HG03139 (cell line): ENCODE measurements around the gene CFAP299.

Experiments used
- ATAC-seq: cut with Tn5 transposase; IDR thresholded peaks from one replicate; pipeline ENCODE4 v1.9.1; 2021; ENCODE audit not compliant: unreplicated experiment

Gene CFAP299

DNA sequence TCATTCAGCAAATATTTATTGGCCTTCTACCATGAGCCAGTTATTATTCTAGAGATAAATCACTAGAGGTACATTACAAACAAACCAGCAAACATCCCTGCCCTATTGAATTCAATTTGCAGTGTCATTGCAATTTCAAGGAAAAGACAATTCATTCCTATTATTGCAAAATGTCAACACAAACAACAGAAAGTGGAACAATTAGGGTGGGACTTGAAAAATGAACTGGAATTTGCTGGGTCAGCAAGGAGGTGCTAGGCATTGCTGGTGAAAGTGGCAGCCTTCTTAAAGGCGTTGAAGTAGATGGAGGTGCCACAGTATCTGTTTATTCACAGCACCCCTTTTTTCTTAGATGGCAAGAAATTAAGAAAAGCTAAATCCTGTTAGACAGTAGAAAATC lies 470.9 kb downstream of the CFAP299 start:
- ATAC-seq, result no peak

- no peak for ATAC-seq
Measured at GRCh38 chr4:80809039-80809729, 473.7 kb downstream of the CFAP299 start.

DNA sequence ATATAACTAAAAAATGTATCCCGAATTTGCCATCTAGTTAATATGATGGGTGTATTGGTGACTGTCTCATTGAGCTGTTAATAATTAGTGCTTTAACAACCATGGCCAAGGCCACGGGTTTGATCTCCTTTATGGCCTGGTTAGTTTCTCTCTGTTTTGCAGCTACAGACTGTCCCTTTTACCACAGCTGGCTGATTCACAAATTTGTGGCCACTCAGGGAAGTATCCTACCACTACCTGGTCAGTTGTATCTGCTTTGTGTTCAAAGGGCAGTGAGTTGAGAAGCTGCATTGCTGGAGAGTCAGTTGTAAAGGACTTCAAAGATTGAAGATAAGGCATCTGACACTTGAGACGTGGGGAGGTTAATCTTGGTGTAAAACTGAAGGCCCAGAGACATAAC lies 475.9 kb downstream of the CFAP299 start:
- no peak for ATAC-seq

GRCh38 chr4:80812145-80812544 lies 476.6 kb downstream of the CFAP299 start:
- no peak for ATAC-seq

- no peak for ATAC-seq
Measured at GRCh38 chr4:80814266-80814665, 478.7 kb downstream of the CFAP299 start.

GRCh38 chr4:80831383-80832361 lies 496.1 kb downstream of the CFAP299 start:
- no peak for ATAC-seq

DNA sequence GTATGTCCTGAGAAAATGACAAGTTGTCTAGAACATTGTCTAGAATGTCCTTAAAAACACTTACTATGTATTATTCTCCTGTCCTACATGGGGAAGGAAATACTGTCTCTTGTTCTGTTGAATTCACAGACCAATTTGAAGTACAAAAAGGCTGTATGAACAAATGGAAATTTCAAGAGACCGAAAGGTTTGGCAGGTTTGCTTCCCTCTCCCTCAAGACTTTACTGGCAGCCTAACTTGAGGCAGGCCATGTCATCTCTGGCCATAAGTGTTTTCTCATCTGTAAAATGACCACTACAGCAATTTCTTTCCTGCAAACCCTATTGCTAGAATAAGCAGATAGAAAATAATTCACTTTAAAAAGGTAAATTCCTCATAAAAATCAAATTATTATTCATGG lies 503.8 kb downstream of the CFAP299 start:
- ATAC-seq, result no peak

DNA sequence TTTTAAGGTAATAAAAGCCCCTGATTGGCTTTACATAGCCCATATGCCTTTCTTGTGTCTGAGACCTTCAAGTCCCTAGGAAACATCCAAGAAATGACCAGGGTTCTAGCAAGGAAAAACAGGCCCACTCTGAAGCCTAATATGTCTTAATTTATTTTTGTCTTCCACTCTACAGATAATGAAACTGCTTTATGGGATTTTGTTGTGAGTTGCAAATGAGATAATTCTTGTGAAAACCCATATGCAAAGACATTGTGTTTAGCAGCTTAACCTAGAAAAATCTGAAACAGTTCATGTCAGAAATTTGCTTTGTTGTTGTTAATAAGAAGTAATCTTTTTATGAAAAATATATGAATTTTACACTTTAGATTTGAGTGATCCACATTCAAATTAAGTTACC lies 504.3 kb downstream of the CFAP299 start:
- ATAC-seq, result no peak

DNA sequence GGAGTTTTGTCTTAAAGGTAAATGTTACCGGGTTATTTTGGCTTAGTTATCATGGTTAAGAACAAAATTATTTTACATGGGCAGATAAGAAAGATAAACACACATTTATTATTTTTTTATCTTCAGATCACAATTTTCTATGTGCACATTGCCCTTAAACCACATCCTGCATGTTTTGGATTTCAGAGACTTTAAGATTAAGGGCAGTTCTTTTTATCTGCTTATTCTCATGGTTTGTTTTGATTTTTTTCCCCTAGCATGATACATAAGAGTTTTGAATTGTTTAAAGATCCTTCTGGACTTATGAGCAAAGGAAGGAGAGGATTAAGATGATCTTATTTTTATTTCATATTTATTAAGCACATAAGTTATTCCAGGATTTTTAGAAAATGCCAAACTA lies 504.9 kb downstream of the CFAP299 start:
- no peak for ATAC-seq

- no peak for ATAC-seq
Measured at GRCh38 chr4:80841587-80842281, 506.2 kb downstream of the CFAP299 start.

DNA sequence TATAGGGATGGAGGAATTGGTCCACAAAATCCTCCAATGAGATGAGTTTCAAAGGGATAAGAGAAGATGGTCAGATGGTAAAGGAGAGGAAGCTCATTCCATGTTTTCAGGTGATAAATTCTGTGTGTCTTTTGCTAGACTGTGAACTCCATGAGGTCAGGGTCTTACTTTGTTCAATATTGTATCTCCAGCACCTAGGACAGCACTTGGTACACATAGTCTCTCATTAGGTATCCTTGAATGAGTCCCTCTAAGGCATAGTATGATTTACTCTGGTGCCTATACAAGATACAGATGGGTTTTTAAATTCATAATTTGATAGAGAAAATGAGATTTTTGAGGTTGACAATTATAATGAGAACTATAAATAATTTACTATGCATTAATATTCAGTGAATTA lies 510.7 kb downstream of the CFAP299 start:
- no peak for ATAC-seq

DNA sequence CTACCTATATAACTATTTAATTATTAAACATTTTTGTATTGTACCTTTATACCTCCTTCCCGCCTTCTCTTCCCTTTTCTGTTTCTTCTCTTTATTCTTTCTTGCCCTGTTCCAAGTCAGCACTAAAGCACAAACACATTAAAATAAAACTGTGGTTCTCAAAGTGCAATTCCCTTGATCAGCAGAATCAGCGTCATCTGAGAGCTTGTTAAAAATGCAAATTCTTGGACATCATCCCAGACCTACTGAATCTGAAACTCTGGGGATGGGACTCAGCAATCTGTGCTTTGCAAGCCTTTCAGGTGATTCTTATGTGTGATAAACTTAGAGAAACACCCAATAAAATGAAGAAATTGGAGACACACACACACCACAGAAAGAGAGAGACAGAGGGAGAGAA lies 516.5 kb downstream of the CFAP299 start:
- ATAC-seq, result no peak

DNA sequence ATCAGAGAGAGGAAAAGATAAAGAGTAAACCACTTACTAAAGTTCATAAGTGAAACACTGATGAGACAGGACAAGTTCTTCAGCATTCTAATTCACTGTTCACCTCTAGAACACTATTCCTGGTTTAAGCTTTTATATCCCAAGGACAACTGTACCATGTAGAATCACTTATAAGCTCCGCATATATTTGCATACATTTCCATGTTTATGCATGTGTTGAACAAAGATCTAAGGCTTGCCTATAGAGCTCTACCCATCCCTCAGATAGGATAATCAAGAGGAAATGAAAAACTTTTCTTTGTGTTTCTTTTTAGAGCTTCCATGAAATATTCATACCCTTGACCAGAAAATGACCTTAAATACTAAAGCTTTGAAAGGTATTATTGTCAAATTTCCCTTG lies 538.0 kb downstream of the CFAP299 start:
- ATAC-seq, result no peak

- ATAC-seq, result no peak
Measured at GRCh38 chr4:80874979-80875378, 539.4 kb downstream of the CFAP299 start.

GRCh38 chr4:80875642-80876041 lies 540.1 kb downstream of the CFAP299 start:
- peak; percentile 85 for ATAC-seq

DNA sequence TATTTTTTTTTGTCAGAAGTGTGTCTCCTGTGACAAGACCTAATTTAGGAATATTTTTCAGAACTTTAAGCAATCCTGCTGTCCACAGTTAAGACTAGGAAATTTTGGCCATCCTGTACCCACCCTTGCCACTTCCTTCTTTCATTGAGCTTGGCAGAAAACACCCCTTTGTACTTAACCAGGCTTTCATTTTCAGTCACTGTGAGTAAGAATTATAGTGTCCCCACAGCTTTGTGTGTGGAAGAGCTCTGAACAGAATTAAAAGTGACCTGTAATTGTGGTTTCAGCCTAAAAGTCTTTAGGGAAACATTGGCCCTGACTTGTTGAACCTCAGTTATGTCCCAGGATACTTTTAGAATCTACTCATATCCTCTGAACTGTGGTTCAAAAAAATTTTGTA lies 541.3 kb downstream of the CFAP299 start:
- peak; percentile 59 for ATAC-seq

DNA sequence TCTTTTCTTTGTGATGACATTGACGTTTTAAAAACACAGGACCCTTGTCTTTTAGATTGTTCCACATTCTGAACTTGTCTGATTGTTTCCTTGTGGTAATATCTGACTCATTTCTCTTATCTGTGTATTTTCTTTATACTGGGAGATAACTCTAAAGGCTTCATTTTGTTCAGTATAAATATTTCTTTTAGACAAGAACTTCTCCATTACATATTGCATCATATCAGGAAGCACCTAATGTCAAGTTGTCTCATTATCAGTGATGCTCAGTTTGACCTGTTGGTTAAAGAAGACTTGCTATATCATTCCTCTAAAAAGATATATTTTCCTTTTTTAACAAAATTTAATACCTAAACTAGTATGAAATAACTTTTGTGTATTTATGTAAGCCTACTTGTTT lies 542.7 kb downstream of the CFAP299 start:
- no peak for ATAC-seq

- peak; percentile 76 for ATAC-seq
Measured at GRCh38 chr4:80897537-80898303, 562.2 kb downstream of the CFAP299 start.

GRCh38 chr4:80900908-80901307 lies 565.4 kb downstream of the CFAP299 start:
- ATAC-seq, result no peak

DNA sequence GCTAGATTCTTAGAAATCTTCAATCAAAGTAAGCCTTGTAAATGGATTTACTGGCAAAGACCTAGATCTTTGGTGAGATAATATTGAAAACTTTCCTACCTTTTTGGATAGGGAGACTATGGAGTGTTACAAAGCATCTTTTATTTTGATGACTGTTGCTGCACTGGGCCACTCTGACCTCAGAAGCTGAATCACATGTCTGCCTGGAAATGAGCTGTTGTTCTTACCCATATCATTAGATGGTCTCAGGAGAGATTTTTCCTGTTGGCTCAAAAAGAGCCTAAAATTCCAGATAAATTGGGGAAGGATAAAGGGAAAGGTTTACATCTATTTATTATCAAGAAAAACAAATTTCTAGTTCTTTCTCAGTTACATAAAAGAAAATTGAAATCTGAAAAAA lies 567.5 kb downstream of the CFAP299 start:
- ATAC-seq, result no peak

DNA sequence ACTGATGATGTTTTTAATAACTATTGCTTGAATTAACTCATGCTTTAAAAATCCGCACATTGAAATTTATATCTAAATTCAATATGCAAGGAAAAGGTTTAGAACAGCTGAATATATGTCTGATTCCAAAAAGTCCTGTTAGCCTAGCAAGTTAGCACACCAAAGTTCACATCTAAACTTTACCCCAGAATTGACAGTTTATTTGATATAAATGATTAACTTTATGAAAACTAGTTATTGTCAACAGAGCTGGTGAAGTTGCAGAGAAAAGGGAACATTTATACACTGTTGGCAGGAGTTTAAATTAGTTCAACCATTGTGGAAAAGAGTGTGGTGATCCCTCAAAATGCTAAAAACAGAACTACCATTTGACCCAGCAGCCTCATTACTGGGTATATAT lies 574.4 kb downstream of the CFAP299 start:
- no peak for ATAC-seq
